OCI-LY1 (cell line): ENCODE results near the gene SPPL3.
A peak's percentile ranks its signal among the peaks of the same experiment; 100 is the strongest.

ENCODE experiments used
- H2AFZ ChIP-seq: fragments of 200-600 bp; sonication (generic), shearing (Covaris generic); 2 replicates; pipeline ENCODE4 v1.6.0; 2014; ENCODE audit warnings: antibody characterized with exemption, mild to moderate bottlenecking, low read length
- H3F3A ChIP-seq: fragments of 200-600 bp; sonication (generic), shearing (Covaris generic); 2 replicates; pipeline ENCODE4 v1.6.0; 2014; ENCODE audit warnings: mild to moderate bottlenecking, antibody characterized with exemption, low read length, moderate library complexity; ENCODE audit not compliant: insufficient read depth
- H3K27ac ChIP-seq: fragments of 200-600 bp; sonication (generic); 2 replicates; pipeline ENCODE4 v1.5.1; 2014; ENCODE audit warnings: low read length, mixed run types, mild to moderate bottlenecking, low read depth; ENCODE audit not compliant: poor library complexity, severe bottlenecking
- H3K27me3 ChIP-seq: fragments of 200-600 bp; sonication (generic); 2 replicates; pipeline ENCODE4 v1.6.0; 2014; ENCODE audit warnings: antibody characterized with exemption, mild to moderate bottlenecking, low read length, moderate library complexity; ENCODE audit not compliant: insufficient read depth
- H3K36me3 ChIP-seq: fragments of 200-600 bp; sonication (generic); 2 replicates; pipeline ENCODE4 v1.6.1; 2014; ENCODE audit warnings: mild to moderate bottlenecking, antibody characterized with exemption, low read length, moderate library complexity, mixed read lengths; ENCODE audit not compliant: insufficient read depth
- H3K4me1 ChIP-seq: fragments of 200-600 bp; sonication (generic); 2 replicates; pipeline ENCODE4 v1.5.1; 2014; ENCODE audit warnings: mild to moderate bottlenecking, low read length, moderate library complexity; ENCODE audit not compliant: insufficient read depth, severe bottlenecking
- H3K4me2 ChIP-seq: fragments of 200-600 bp; sonication (generic), shearing (Covaris generic); 2 replicates; pipeline ENCODE4 v1.6.1; 2014; ENCODE audit warnings: low read length
- H3K4me3 ChIP-seq: fragments of 200-600 bp; sonication (generic); 2 replicates; pipeline ENCODE4 v1.5.1; 2014; ENCODE audit warnings: low read length, low read depth, mild to moderate bottlenecking, mixed read lengths; ENCODE audit not compliant: poor library complexity, severe bottlenecking
- H3K79me2 ChIP-seq: fragments of 200-600 bp; shearing (Covaris generic); 2 replicates; pipeline ENCODE4 v1.6.1; 2016; ENCODE audit warnings: mixed run types, low read length, mixed read lengths; ENCODE audit not compliant: insufficient read depth
- H3K9ac ChIP-seq: fragments of 200-600 bp; sonication (generic), shearing (Covaris generic); 2 replicates; pipeline ENCODE4 v1.6.1; 2014; ENCODE audit warnings: mild to moderate bottlenecking, low read length, mixed read lengths
- H3K9me2 ChIP-seq: fragments of 200-600 bp; sonication (generic), shearing (Covaris generic); 2 replicates; pipeline ENCODE4 v1.6.1; 2014; ENCODE audit warnings: low read depth, mild to moderate bottlenecking, low read length, mixed read lengths
- H3K9me3 ChIP-seq: fragments of 200-600 bp; shearing (Covaris generic); 2 replicates; pipeline ENCODE4 v1.6.1; 2014; ENCODE audit warnings: low read length, mixed read lengths
- H4K20me1 ChIP-seq: fragments of 200-600 bp; sonication (generic), shearing (Covaris generic); 2 replicates; pipeline ENCODE4 v1.6.0; 2016; ENCODE audit warnings: mild to moderate bottlenecking, low read length; ENCODE audit not compliant: insufficient read depth
- CTCF ChIP-seq: fragments of 200-600 bp; sonication (generic), shearing (Covaris generic); IDR thresholded peaks from 2 replicates; pipeline ENCODE4 v1.5.1; 2017; ENCODE audit warnings: mild to moderate bottlenecking, antibody characterized with exemption, low read length, moderate library complexity, mixed read lengths
- EZH2 ChIP-seq: fragments of 200-600 bp; sonication (generic), shearing (Covaris generic); IDR thresholded peaks from 2 replicates; pipeline ENCODE4 v1.8.0; 2017; ENCODE audit warnings: borderline replicate concordance, mixed run types, mild to moderate bottlenecking, antibody characterized with exemption, low read length, moderate library complexity, mixed read lengths

Gene SPPL3

DNA sequence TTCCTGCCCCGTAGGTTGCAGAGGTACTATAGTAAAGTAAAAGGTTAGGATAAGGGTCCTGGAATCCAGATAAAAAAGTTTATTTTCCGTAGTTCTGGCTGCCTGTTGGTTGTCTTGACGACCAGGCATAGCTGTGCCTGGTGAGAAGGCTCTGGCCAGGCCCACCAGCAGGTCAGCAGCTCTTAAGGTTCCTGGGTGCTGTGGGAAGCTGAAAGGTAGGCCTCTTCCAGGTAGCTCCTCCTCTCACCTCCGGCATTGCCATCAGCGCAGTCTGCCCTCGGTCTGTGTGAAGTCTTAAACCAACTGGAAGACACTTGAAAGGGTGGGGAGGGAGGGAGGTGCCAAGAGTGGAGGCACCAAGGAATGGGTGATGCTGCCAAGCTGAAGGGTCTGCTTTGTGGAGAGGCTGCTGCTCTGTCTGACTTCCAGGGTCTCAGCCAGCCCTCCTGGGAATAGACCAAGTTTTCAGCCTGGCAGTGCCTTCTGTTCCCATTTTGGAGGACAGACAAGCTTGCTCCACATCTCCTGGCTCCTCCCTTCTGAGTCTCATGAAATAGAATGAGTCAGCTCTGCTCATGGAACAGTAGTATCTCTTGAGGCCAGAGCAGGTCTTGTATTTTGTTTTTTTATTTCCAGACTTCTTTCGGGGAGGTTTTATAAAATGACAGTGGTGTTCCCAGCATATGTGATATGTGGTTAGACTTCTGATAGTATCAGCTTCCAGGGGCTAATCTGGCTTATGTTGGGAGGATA is 183.7 kb downstream of the SPPL3 start:
- no peak overlapping the region for H3K4me3 ChIP-seq

GRCh38 chr12:120719496-120720233 is 184.5 kb downstream of the SPPL3 start:
- H4K20me1 ChIP-seq = no peaks in the 10 kb centered on the region

More for the DNA sequence above, 183.7 kb downstream of the SPPL3 start:
- H2AFZ ChIP-seq = no peak overlapping the region
- peaks cover 25% of the 10 kb centered on the region for H3K4me1 ChIP-seq
- no peaks in the 10 kb centered on the region for H3K9me3 ChIP-seq
- H3K4me2 ChIP-seq = no peak overlapping the region
- no peak overlapping the region; the same call in 1 of the 2 replicates for H3K9ac ChIP-seq
- H3K27me3 ChIP-seq = no peaks in the 10 kb centered on the region
- no peaks in the 10 kb centered on the region for H3F3A ChIP-seq
- H3K79me2 ChIP-seq = no peaks in the 10 kb centered on the region
- peaks cover 86% of the 10 kb centered on the region for H3K36me3 ChIP-seq
- peak overlapping the region; percentile 58 for H3K27ac ChIP-seq
- no peaks in the 10 kb centered on the region for H4K20me1 ChIP-seq
- TF ChIP-seq EZH2 (no peak), CTCF (no peak)
- no peaks in the 10 kb centered on the region for H3K9me2 ChIP-seq

GRCh38 chr12:120719072-120719471 is 185.1 kb downstream of the SPPL3 start:
- H3K27ac ChIP-seq = no peak overlapping the region

More at GRCh38 chr12:120719496-120720233, 184.5 kb downstream of the SPPL3 start:
- H3K4me2 ChIP-seq = no peak overlapping the region
- no peaks in the 10 kb centered on the region for H3K27me3 ChIP-seq
- H3K9ac ChIP-seq = no peak overlapping the region
- H3K27ac ChIP-seq = no peak overlapping the region
- no peaks in the 10 kb centered on the region for H3K9me3 ChIP-seq
- no peak overlapping the region for H3K4me3 ChIP-seq
- no peaks in the 10 kb centered on the region for H3F3A ChIP-seq
- TF ChIP-seq CTCF (no peak), EZH2 (no peak)
- H3K9me2 ChIP-seq = no peaks in the 10 kb centered on the region
- peaks cover 91% of the 10 kb centered on the region for H3K36me3 ChIP-seq
- peaks cover 17% of the 10 kb centered on the region for H3K4me1 ChIP-seq
- no peaks in the 10 kb centered on the region for H3K79me2 ChIP-seq
- no peak overlapping the region for H2AFZ ChIP-seq

More at GRCh38 chr12:120719072-120719471, 185.1 kb downstream of the SPPL3 start:
- H3K4me3 ChIP-seq = no peak overlapping the region
- no peak overlapping the region for H3K4me2 ChIP-seq
- H3K4me1 ChIP-seq = peaks cover 16% of the 10 kb centered on the region
- no peaks in the 10 kb centered on the region for H3F3A ChIP-seq
- H2AFZ ChIP-seq = no peak overlapping the region
- no peaks in the 10 kb centered on the region for H3K79me2 ChIP-seq
- no peaks in the 10 kb centered on the region for H4K20me1 ChIP-seq
- no peak overlapping the region for H3K9ac ChIP-seq
- H3K36me3 ChIP-seq = peaks cover 91% of the 10 kb centered on the region
- TF ChIP-seq EZH2 (no peak), CTCF (no peak)
- H3K9me3 ChIP-seq = no peaks in the 10 kb centered on the region
- no peaks in the 10 kb centered on the region for H3K9me2 ChIP-seq
- no peaks in the 10 kb centered on the region for H3K27me3 ChIP-seq
